ENCODE results near the gene GRIK4.

The GRIK4 gene

DNA sequence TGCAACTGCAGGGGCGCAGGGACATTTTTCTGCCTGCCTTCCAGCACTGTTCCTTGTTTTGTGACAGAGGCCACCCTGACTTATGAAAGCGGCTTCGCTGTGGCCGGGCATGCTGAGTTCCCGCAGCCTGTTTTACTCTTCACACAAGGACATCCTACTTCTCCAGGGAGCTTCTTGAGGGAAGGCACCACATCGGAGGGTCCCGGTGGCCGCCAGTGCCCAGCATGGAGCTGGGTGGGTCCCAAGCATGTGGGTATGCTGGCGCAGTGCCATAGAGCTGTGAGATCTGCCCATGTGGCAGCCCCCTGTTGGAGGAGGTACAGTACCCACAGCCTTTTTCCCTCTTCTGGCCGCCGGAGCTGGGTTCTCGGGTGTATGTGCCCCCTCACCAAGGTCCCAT is 136.1 kb downstream of the GRIK4 start:
- no peak for DNase-seq

DNA sequence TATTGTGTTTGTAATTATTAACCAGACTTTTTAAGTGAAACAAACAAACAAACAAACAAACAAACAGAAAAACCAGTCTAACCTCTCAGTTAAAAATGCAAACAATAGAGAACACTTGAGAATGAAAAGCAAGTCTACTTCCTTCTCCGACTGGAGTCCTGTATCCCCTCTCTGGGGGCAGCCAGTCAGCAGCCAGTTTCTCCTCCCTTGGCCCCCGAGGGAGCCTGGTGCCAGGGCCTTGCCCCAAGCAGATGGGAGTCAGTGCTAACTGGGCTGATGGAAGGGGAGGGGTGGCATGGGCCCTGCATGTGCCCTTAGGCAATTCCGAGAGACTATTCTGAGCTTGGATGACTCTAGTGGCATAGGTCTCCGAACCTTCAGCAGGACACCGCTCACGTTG is 137.2 kb downstream of the GRIK4 start:
- no peak for DNase-seq

GRCh38 chr11:120649316-120649715 is 137.8 kb downstream of the GRIK4 start:
- no peak for DNase-seq

GRCh38 chr11:120651396-120651795 is 139.8 kb downstream of the GRIK4 start:
- no peak for DNase-seq

GRCh38 chr11:120651836-120652235 is 140.3 kb downstream of the GRIK4 start:
- no peak for DNase-seq

DNA sequence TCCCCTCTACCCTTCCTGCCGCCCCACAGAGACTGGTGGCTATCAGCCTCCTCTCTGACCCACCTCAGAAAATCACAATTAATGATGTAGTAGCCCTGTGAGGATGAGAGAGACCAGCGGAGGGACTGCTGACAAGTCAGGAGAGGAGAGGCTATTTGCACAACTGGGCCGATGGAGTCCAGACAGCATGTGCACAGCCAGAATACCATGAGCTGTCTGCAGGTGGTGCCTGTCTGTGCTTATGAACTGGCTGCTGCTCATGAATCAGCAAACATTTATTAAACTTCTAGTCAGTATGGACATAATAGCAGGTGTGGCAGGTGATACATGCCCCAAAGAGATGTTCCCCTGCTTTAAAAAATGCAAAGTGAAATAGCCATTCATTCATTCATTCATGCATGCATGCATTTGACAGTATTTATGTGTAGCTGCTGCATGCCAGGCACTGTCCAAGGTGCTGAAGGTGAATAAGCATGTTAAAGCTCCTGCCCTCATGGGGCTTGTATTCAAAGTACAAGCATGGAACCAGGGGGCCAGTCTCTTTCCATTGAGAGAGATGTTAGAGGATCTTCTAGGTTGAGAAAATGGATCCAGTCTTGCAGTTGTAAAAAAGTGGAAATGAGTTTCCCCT is 141.3 kb downstream of the GRIK4 start:
- no peak for DNase-seq

- no peak for DNase-seq
These were observed 144.0 kb downstream of the GRIK4 start for GRCh38 chr11:120655589-120655988.

DNA sequence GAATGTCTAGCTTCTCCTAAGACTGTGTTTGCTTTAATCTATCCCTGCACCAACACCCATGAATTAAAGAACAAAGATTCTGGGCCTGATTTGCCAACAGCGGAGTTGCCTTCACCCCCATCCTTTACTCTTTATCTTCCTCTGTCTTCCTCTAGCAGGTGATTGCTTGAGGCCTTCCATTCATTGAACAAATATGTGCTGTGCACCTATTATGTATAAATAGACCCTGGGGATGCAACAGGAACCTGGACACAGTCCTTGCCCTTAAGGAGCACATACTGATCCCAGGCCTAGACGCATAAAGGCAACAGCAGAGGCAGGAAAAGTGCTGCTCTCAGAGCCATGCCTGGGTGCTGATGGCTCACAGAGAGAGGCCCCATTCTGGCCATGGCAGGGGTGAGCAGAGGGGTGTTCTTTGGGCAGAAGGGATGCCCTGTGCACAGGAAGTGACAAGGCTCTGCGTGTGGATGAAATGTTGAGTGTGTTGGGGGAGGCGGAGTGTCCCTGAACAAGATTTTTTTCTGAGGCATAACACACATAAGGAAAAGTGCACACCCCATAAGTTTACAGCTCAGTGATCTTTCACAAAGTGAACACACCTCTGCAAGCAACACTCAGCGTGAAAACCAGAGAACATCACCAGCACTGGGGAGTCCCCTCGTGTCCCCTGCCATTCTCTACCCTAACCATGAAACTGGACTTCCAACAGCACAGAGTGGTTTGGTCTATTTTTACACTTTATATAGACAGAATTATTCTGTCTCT is 145.9 kb downstream of the GRIK4 start:
- DNase-seq, result no peak

- no peak for DNase-seq
These were observed 146.5 kb downstream of the GRIK4 start for GRCh38 chr11:120658071-120658423.

GRCh38 chr11:120659076-120659475 is 147.5 kb downstream of the GRIK4 start:
- no peak for DNase-seq

- DNase-seq, result no peak
These were observed 148.5 kb downstream of the GRIK4 start for GRCh38 chr11:120660024-120660565.

GRCh38 chr11:120662071-120662676 is 150.6 kb downstream of the GRIK4 start:
- DNase-seq, result no peak

- no peak for DNase-seq
These were observed 151.6 kb downstream of the GRIK4 start for GRCh38 chr11:120663142-120663541.

GRCh38 chr11:120666121-120666639 is 154.6 kb downstream of the GRIK4 start:
- no peak for DNase-seq

DNA sequence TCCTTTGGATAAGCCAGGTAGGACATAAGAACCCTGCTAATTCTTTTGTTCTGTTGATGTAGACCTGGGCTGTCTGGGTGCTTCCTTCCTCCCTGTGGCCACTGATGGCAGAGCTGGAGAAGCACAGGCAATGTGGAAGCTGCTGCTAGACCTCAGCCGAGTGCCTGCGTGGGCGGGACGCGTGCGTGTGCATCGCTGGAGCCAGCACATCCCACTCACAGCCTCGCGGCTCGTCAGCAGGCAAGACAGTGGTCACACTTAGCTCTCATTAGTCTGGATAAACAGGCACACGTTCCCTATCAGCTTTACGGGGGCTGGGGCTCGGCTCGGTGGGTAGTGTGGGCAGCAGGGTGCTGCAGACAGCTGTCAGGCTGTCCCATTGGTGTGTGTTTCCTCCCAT is 155.7 kb downstream of the GRIK4 start:
- no peak for DNase-seq

DNA sequence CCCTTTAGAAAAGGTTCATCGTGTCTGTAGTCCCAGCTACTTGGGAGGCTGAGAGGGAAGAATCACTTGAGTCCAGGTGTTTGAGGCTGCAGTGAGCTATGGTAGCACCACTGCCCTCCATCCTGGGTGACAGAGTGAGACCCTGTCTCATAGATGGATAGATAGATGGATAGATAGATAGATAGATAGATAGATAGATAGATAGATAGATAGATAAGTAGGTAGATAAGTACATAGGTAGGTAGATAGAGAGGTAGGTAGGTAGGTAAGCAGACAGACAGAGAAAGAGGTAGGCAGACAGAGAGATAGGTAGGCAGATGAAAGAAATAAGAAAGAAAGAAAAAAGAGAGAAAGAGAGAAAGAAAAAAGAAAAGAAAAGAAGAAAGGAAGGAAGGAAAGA is 156.4 kb downstream of the GRIK4 start:
- DNase-seq, result no peak

DNA sequence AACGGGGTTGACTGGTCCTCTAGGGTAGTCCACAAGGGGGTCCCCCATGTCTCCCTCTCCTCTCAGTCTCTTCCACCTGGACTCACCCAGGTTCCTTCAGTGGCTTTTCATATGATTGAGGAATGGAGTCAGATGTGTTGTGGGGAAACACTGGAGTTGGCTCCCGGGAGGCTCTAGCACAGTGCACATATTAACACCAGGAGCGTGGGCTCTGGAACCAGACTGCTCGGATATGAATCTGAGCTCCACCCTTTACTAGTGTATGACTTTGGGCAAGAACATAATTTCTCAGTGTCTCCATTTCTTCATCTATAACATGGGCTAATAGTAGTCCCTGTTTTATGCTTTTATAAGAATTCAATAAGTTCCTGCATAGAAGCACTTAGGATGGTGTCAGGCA is 157.0 kb downstream of the GRIK4 start:
- no peak for DNase-seq

DNA sequence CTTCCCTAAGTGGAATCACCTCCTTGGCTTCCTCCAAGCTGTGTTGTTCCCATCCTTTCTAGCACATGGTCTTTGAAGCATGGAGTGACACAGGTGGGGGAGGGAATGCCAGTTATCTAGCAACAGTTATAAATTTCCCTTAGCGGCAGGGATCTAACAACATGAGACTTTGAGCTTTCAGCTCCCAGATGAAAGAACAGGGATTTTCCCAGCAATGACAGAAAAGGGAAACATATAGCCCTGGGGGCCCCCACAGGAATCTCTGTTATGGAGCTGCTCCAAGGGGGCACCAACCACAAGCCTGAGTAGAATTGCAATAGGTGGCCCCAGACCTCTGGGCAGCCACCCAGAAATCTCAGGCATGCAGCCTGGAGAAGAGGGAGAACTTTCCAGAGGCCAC is 163.0 kb downstream of the GRIK4 start:
- DNase-seq, result no peak

- DNase-seq, result no peak
These were observed 163.6 kb downstream of the GRIK4 start for GRCh38 chr11:120675171-120675570.

DNA sequence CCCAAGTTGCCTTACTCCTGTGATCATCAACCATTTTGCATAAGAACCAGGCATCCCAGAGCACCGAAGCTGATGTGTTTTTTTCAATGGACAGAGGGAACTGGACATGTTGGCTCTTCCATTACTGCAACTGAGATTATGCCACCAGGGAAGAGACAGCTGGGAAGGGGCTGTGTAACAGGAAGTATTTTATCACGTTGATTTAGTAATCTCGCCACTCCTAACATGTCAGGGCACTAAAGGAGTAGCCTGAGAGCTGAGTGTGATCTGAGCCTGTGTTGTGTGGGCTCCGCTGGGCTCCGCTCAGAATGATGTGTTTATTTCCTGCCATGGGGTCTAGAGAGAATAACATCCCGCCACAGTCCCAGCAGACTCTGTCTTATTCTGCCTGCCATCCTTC is 165.4 kb downstream of the GRIK4 start:
- DNase-seq, result no peak

- no peak for DNase-seq
These were observed 168.8 kb downstream of the GRIK4 start for GRCh38 chr11:120680322-120680721.

- DNase-seq, result no peak
These were observed 170.1 kb downstream of the GRIK4 start for GRCh38 chr11:120681434-120682331.

GRCh38 chr11:120682332-120682649 is 170.7 kb downstream of the GRIK4 start:
- no peak for DNase-seq

Measured in stimulated activated CD4-positive, alpha-beta T cell treated with anti-CD3 and anti-CD28 coated beads, Interleukin-12 subunit alpha, Interleukin-12 subunit beta, amount 100 ng/mL, for 4 hours (primary cell).